HepG2 (cell line): Measurements from ENCODE around the gene KDM4B. TPM values are rescaled to one million over a fixed set of nuclear protein-coding genes. Genes with fewer than 3 reads are reported as not detected.

ENCODE experiments used
- ATAC-seq: fragments of 200-7000 bp; cut with Tn5 transposase; 3 replicates; pipeline ENCODE4 v1.9.1; 2020; ENCODE audit warnings: mild to moderate bottlenecking, moderate library complexity
- BruUV-seq: library from RNA; stranded (reverse); fragments of 400-500 nt; replicated peaks from 2 replicates; lab custom pipeline; 2021; lab: Mats Ljungman, UMichigan
- CTCF ChIA-PET: fragments of 300-600 bp; formaldehyde crosslinking; extraction: SDS; loops from one replicate; lab custom pipeline; 2021; ENCODE audit warnings: low total read pairs, inconsistent platforms, low intra/inter-chr PET ratio; lab: Yijun Ruan, JAX
- POLR2A ChIA-PET: fragments of 350-600 bp; sonication (Branson Sonifier 250); formaldehyde crosslinking; loops from one replicate; lab custom pipeline; 2020; ENCODE audit warnings: antibody characterized with exemption, inconsistent platforms; lab: Yijun Ruan, JAX
- DNase-seq: peaks from one replicate; pipeline ENCODE4 v3.0.0-alpha.2; 2015; ENCODE audit warnings: low spot score
- FAIRE-seq: peaks from 3 replicates; lab custom pipeline; 2011; peaks lifted over from hg19 to GRCh38; lab: Jason Lieb, UNC
- H2AFZ ChIP-seq: one replicate; pipeline ENCODE4 v1.6.1; 2011; ENCODE audit warnings: low read length, inconsistent platforms
- H3K27ac ChIP-seq: fragments of 300-600 bp; 3 replicates; pipeline ENCODE4 v1.8.0; 2011; ENCODE audit warnings: mixed run types, mild to moderate bottlenecking, mixed read lengths, low read length, inconsistent platforms; ENCODE audit not compliant: insufficient read depth; ENCODE audit errors: extremely low read length
- H3K27me3 ChIP-seq, 2 experiments: fragments of 200-600 bp in 1 of 2; 2 replicates in 1 of 2; 3 replicates in 1 of 2; pipeline versions ENCODE4 v1.6.0 to v1.8.0; 2011; ENCODE audit warnings: low read length in 2 of 2, mild to moderate bottlenecking in 2 of 2, moderate library complexity in 2 of 2, inconsistent platforms in 1 of 2; ENCODE audit not compliant: insufficient read depth in 2 of 2, control insufficient read depth in 1 of 2
- H3K36me3 ChIP-seq, 2 experiments: fragments of 200-600 bp in 1 of 2; replicated peaks in 1 of 2; 2 replicates in 1 of 2; 3 replicates in 1 of 2; pipeline versions ENCODE4 v1.5.1 to v1.8.0; 2011; ENCODE audit warnings: low read length in 2 of 2, inconsistent platforms in 1 of 2; ENCODE audit not compliant: insufficient read depth in 2 of 2, control insufficient read depth in 1 of 2
- H3K4me1 ChIP-seq: 2 replicates; pipeline ENCODE4 v1.5.1; 2012; ENCODE audit warnings: low read length, inconsistent platforms; ENCODE audit not compliant: insufficient read depth
- H3K4me2 ChIP-seq: 2 replicates; pipeline ENCODE4 v1.6.0; 2011; ENCODE audit warnings: low read depth, low read length, inconsistent platforms
- H3K4me3 ChIP-seq, 3 experiments: fragments of 200-600 bp in 1 of 3; sonication (generic), shearing (Covaris generic) in 1 of 3; replicated peaks in 1 of 3; 2 replicates each; pipeline ENCODE4 v1.5.1; 2011 to 2016; ENCODE audit warnings: low read length in 3 of 3, inconsistent platforms in 2 of 3, low read depth in 2 of 3, mild to moderate bottlenecking in 2 of 3, control low read depth in 1 of 3, mixed read lengths in 1 of 3; ENCODE audit not compliant: insufficient read depth in 1 of 3
- H3K79me2 ChIP-seq: one replicate; pipeline ENCODE4 v1.6.1; 2011; ENCODE audit warnings: low read length, inconsistent platforms; ENCODE audit not compliant: insufficient read depth
- H3K9ac ChIP-seq: 2 replicates; pipeline ENCODE4 v1.6.0; 2011; ENCODE audit warnings: mild to moderate bottlenecking, low read depth, low read length, inconsistent platforms; ENCODE audit not compliant: insufficient read depth
- H3K9me3 ChIP-seq: 2 replicates; pipeline ENCODE4 v1.5.1; 2012; ENCODE audit warnings: mild to moderate bottlenecking, low read length
- H4K20me1 ChIP-seq: 2 replicates; pipeline ENCODE4 v1.6.0; 2011; ENCODE audit warnings: inconsistent platforms, mild to moderate bottlenecking, low read length, moderate library complexity; ENCODE audit not compliant: insufficient read depth
- ARNT ChIP-seq: fragments of 450-650 bp; IDR thresholded peaks from 2 replicates; pipeline ENCODE4 v1.6.1; 2017
- CEBPB ChIP-seq: IDR thresholded peaks from 2 replicates; pipeline ENCODE4 v1.6.1; 2011; ENCODE audit warnings: low read depth, low read length, improper control_type of control experiment, borderline replicate concordance
- FOXA3 ChIP-seq: IDR thresholded peaks from 2 replicates; pipeline ENCODE4 v1.6.1; 2016; ENCODE audit warnings: missing genetic modification reagents, missing compliant biosample characterization
- FOXM1 ChIP-seq: sonication (generic); formaldehyde crosslinking; IDR thresholded peaks from 2 replicates; pipeline ENCODE4 v1.5.0; 2020; ENCODE audit warnings: missing genetic modification reagents
- GATAD2A ChIP-seq: IDR thresholded peaks from 2 replicates; pipeline ENCODE4 v1.6.1; 2016
- HHEX ChIP-seq: IDR thresholded peaks from 2 replicates; pipeline ENCODE4 v1.6.1; 2016; ENCODE audit warnings: control low read depth
- JDP2 ChIP-seq: sonication (generic); formaldehyde crosslinking; IDR thresholded peaks from 2 replicates; pipeline ENCODE4 v1.8.1; 2022; ENCODE audit warnings: missing genetic modification reagents, borderline replicate concordance
- LCORL ChIP-seq, 2 experiments: fragments of 450-650 bp in 1 of 2; sonication (generic) in 1 of 2; formaldehyde crosslinking in 1 of 2; IDR thresholded peaks; 2 replicates each; pipeline versions ENCODE4 v1.5.0 to v1.6.1; 2017 to 2020; ENCODE audit warnings: antibody characterized with exemption in 1 of 2, missing genetic modification reagents in 1 of 2
- MTF2 ChIP-seq: sonication (generic); formaldehyde crosslinking; IDR thresholded peaks from 2 replicates; pipeline ENCODE4 v1.5.0; 2020; ENCODE audit warnings: missing genetic modification reagents, borderline replicate concordance
- NRL ChIP-seq: sonication (generic); formaldehyde crosslinking; IDR thresholded peaks from 2 replicates; pipeline ENCODE4 v1.5.0; 2020; ENCODE audit warnings: missing genetic modification reagents, mild to moderate bottlenecking, moderate library complexity, borderline replicate concordance
- RAD21 ChIP-seq: fragments of 450-650 bp; formaldehyde crosslinking; IDR thresholded peaks from 2 replicates; pipeline ENCODE4 v1.5.0; 2020; ENCODE audit warnings: mild to moderate bottlenecking
- REXO4 ChIP-seq: sonication (generic); formaldehyde crosslinking; IDR thresholded peaks from 2 replicates; pipeline ENCODE4 v1.8.0; 2022; ENCODE audit warnings: missing genetic modification reagents, mild to moderate bottlenecking, borderline replicate concordance
- XBP1 ChIP-seq: sonication (generic); formaldehyde crosslinking; IDR thresholded peaks from 2 replicates; pipeline ENCODE4 v1.5.0; 2020; ENCODE audit warnings: missing genetic modification reagents
- ZBTB3 ChIP-seq: sonication (generic); formaldehyde crosslinking; IDR thresholded peaks from 2 replicates; pipeline ENCODE4 v1.4.0; 2020; ENCODE audit warnings: low read depth, mild to moderate bottlenecking, moderate library complexity, missing genetic modification reagents, borderline replicate concordance
- ZFAT ChIP-seq: sonication (generic); formaldehyde crosslinking; conservative IDR thresholded peaks from 2 replicates; pipeline ENCODE4 v1.8.1; 2023; ENCODE audit warnings: missing genetic modification reagents, inconsistent platforms
- ZNF124 ChIP-seq: sonication (generic); formaldehyde crosslinking; IDR thresholded peaks from 2 replicates; pipeline ENCODE4 v1.4.0; 2020; ENCODE audit warnings: missing genetic modification reagents
- ZNF329 ChIP-seq: sonication (generic); formaldehyde crosslinking; IDR thresholded peaks from 2 replicates; pipeline ENCODE4 v1.9.0; 2021; ENCODE audit warnings: low read depth, mild to moderate bottlenecking, missing genetic modification reagents
- ZNF552 ChIP-seq: sonication (generic); formaldehyde crosslinking; IDR thresholded peaks from 2 replicates; pipeline ENCODE4 v1.9.0; 2022; ENCODE audit warnings: missing genetic modification reagents, mild to moderate bottlenecking, borderline replicate concordance
- ZNF780A ChIP-seq: sonication (generic); formaldehyde crosslinking; IDR thresholded peaks from 2 replicates; pipeline ENCODE4 v1.8.0; 2022; ENCODE audit warnings: mild to moderate bottlenecking, missing genetic modification reagents, moderate library complexity
- WGBS: methylation state at CpG from one replicate; pipeline ENCODE4 v1.1.6; 2017; ENCODE audit warnings: low lambda C conversion rate; 5-methylcytosine and 5-hydroxymethylcytosine counted together
- in situ Hi-C: cut with HindIII; loops from 2 replicates; pipeline ENCODE4 v1.10.0; 2017; ENCODE audit warnings: low pct_unique_long_range_greater_than_20kb; ENCODE audit not compliant: extremely low pct_ligation_motif_present
- intact Hi-C: fragments of 100-400 bp; cut with micrococcal nuclease; formaldehyde crosslinking; loops from one replicate; pipeline ENCODE4 v1.10.0; 2022; ENCODE audit not compliant: unreplicated experiment
- polyA plus RNA-seq, 8 experiments: library from polyadenylated mRNA; depleted of rRNA in 3 of 8; stranded (reverse) in 7 of 8; unstranded in 1 of 8; fragments of >200 nt; fragmentation: Illumina TruSeq in 4 of 8; extraction: Trizol in 4 of 8; gene quantifications; 2 replicates each; pipeline versions ENCODE4 v1.2.1 to v1.2.3, GENCODE V29; 2011 to 2016; ENCODE audit warnings: low read depth in 4 of 8, missing spikeins in 1 of 8, mixed read lengths in 1 of 8; ENCODE audit not compliant: insufficient read depth in 1 of 8
- total RNA-seq, 5 experiments: library from RNA; depleted of rRNA; stranded (reverse); fragments of >200 nt; fragmentation: Illumina TruSeq; extraction: Trizol; gene quantifications; 2 replicates each; pipeline ENCODE4 v1.2.3, GENCODE V29; 2016; ENCODE audit warnings: low read depth in 1 of 5
- TF ChIP-seq, protein P1 (sequence below): IDR thresholded peaks from 2 replicates; pipeline ENCODE4 v1.6.1; 2012; ENCODE audit warnings: inconsistent platforms
- TF ChIP-seq, protein P2 (sequence below): sonication (generic); formaldehyde crosslinking; IDR thresholded peaks from 2 replicates; pipeline ENCODE4 v1.5.1; 2020; ENCODE audit warnings: missing genetic modification reagents, mild to moderate bottlenecking, borderline replicate concordance
- TF ChIP-seq, protein P3 (sequence below): IDR thresholded peaks from 2 replicates; pipeline ENCODE4 v1.6.1; 2016; ENCODE audit warnings: control low read depth
- TF ChIP-seq, protein P4 (sequence below): sonication (generic); formaldehyde crosslinking; IDR thresholded peaks from 2 replicates; pipeline ENCODE4 v1.4.0; 2020; ENCODE audit warnings: mild to moderate bottlenecking, low read depth, missing genetic modification reagents

Gene KDM4B
- total and polyA plus RNA-seq, 2 of the 13 experiments (the other 11 are each of a cell fraction or from before 2014, with no cell fraction given), result 4.9 to 14.6 TPM

DNA sequence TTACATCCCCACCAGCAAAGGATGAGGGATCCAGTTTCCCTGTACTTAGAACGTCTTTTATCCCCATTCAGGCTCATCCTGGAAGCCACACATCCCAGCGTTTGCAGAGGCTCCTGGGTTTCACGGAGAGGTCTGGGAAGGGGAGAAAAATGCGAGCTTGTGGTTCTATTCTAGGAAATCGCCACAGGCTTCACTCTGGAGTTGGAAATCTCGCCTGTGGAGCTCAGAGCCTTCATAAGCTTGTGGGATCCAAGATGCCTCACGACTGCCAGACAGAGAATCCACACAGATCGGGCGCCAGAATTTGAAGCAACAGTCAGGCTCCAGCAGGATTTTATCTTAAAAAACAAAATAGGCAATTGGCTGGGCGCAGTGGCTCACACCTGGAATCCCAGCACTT, 213.8 kb downstream of the KDM4B start (continued):
- no peak for TF ChIP-seq JDP2 (CRISPR knock-in tag)
- TF ChIP-seq ZNF329 (CRISPR knock-in tag), result no peak
- no peak for TF ChIP-seq GATAD2A (CRISPR knock-in tag)
- TF ChIP-seq ZFAT, result no peak
- TF ChIP-seq ZNF124 (CRISPR knock-in tag), result no peak
- no peak for TF ChIP-seq ARNT
- TF ChIP-seq ZBTB3 (CRISPR knock-in tag), result no peak
- TF ChIP-seq, protein P1, sequence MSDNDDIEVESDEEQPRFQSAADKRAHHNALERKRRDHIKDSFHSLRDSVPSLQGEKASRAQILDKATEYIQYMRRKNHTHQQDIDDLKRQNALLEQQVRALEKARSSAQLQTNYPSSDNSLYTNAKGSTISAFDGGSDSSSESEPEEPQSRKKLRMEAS, result no peak
- no peak for TF ChIP-seq MTF2 (CRISPR knock-in tag)

DNA sequence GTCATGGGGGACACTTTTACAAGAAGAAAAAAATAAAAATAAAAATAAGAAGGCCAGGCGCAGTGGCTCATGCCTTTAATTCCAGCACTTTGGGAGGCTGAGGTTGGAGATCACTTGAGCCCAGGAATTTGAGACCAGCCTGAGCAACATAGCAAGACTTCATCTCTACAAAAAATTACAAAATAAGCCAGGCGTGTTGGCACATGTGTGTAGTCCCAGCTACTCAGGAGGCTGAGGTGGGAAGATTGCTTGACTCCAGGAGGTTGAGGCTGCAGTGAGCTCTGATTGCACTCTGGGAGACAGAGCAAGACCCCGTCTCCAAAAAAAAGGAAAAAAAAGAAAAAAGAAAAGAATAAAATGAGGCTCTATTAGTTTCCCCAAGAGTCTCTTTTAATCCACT, 214.7 kb downstream of the KDM4B start:
- Histone ChIP-seq H3K4me3 (no peak overlapping the region), H2AFZ (no peak overlapping the region), H3K4me1 (no peaks in the 10 kb centered on the region), H3K4me2 (no peak overlapping the region), H3K9me3 (no peaks in the 10 kb centered on the region), H3K79me2 (no peaks in the 10 kb centered on the region), H3K27me3 (peaks cover 1 to 14% of the 10 kb centered on the region in 2 experiments; a peak in 3 of 5 replicates), H4K20me1 (no peaks in the 10 kb centered on the region), H3K36me3 (no peaks in the 10 kb centered on the region), H3K9ac (no peak overlapping the region), H3K27ac (no peak overlapping the region)
- BruUV-seq, result no TSS peak
- ChIA-PET CTCF (no interaction called here), POLR2A (no interaction called here)
- TF ChIP-seq, protein P2, sequence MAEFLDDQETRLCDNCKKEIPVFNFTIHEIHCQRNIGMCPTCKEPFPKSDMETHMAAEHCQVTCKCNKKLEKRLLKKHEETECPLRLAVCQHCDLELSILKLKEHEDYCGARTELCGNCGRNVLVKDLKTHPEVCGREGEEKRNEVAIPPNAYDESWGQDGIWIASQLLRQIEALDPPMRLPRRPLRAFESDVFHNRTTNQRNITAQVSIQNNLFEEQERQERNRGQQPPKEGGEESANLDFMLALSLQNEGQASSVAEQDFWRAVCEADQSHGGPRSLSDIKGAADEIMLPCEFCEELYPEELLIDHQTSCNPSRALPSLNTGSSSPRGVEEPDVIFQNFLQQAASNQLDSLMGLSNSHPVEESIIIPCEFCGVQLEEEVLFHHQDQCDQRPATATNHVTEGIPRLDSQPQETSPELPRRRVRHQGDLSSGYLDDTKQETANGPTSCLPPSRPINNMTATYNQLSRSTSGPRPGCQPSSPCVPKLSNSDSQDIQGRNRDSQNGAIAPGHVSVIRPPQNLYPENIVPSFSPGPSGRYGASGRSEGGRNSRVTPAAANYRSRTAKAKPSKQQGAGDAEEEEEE (CRISPR knock-in tag), result no peak
- TF ChIP-seq LCORL (IDR thresholded peaks at IDR 0.05) (no peak), LCORL (CRISPR knock-in tag; IDR thresholded peaks at IDR 0.05) (no peak), FOXA3 (CRISPR knock-in tag) (no peak), RAD21 (CRISPR knock-in tag) (no peak), ARNT (no peak), ZNF780A (CRISPR knock-in tag) (no peak), CEBPB (no peak), XBP1 (CRISPR knock-in tag) (no peak), REXO4 (CRISPR knock-in tag) (no peak), FOXM1 (CRISPR knock-in tag) (no peak), ZNF552 (CRISPR knock-in tag) (no peak), NRL (no peak), HHEX (no peak)
- TF ChIP-seq, protein P3, sequence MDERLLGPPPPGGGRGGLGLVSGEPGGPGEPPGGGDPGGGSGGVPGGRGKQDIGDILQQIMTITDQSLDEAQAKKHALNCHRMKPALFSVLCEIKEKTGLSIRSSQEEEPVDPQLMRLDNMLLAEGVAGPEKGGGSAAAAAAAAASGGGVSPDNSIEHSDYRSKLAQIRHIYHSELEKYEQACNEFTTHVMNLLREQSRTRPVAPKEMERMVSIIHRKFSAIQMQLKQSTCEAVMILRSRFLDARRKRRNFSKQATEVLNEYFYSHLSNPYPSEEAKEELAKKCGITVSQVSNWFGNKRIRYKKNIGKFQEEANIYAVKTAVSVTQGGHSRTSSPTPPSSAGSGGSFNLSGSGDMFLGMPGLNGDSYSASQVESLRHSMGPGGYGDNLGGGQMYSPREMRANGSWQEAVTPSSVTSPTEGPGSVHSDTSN (CRISPR knock-in tag), result no peak
- TF ChIP-seq, protein P4, sequence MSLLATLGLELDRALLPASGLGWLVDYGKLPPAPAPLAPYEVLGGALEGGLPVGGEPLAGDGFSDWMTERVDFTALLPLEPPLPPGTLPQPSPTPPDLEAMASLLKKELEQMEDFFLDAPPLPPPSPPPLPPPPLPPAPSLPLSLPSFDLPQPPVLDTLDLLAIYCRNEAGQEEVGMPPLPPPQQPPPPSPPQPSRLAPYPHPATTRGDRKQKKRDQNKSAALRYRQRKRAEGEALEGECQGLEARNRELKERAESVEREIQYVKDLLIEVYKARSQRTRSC (CRISPR knock-in tag), result no peak
- ATAC-seq (no peak), DNase-seq (no peak), FAIRE-seq (no peak)
- 74% methylated on average over 3 of the region's 3 CpGs for WGBS
- in situ Hi-C loops (no loop called here), intact Hi-C loops (no loop called here)
